ENCODE measurements around the gene ROR1.
"Not testable (repeated sequence)": the region's sequence is repeated elsewhere in the genome, so short reads cannot be mapped to it uniquely, and the experiment has no call there.

ROR1 gene

GRCh38 chr1:63812071-63812700 lies 38.4 kb downstream of the ROR1 start:
- DNase-seq: no peak
- intact Hi-C loops (cut with DNase I): no loop called here

GRCh38 chr1:63813829-63814277 lies 40.0 kb downstream of the ROR1 start:
- intact Hi-C loops (cut with DNase I): no loop called here
- peak in 3 of 42 donors; percentile 12 to 38 (median 14) for DNase-seq

- DNase-seq: not testable (repeated sequence)
Observed at GRCh38 chr1:63816217-63816815, 42.5 kb downstream of the ROR1 start.

GRCh38 chr1:63817152-63817667 lies 43.4 kb downstream of the ROR1 start:
- DNase-seq: no peak
- intact Hi-C loops (cut with DNase I): no loop called here

More at GRCh38 chr1:63816217-63816815, 42.5 kb downstream of the ROR1 start:
- intact Hi-C loops (cut with DNase I): not testable (repeated sequence)

- DNase-seq: no peak
- intact Hi-C loops (cut with DNase I): no loop called here
Observed at GRCh38 chr1:63817700-63818099, 43.9 kb downstream of the ROR1 start.

- no peak for DNase-seq
- intact Hi-C loops (cut with DNase I): no loop called here
Observed at GRCh38 chr1:63818567-63819325, 44.9 kb downstream of the ROR1 start.

- intact Hi-C loops (cut with DNase I): no loop called here
- DNase-seq: no peak
Observed at GRCh38 chr1:63819795-63820194, 46.0 kb downstream of the ROR1 start.

- no peak for DNase-seq
- intact Hi-C loops (cut with DNase I): no loop called here
Observed at GRCh38 chr1:63821091-63822005, 47.5 kb downstream of the ROR1 start.

- intact Hi-C loops (cut with DNase I): no loop called here
Observed at GRCh38 chr1:63822540-63822939, 48.7 kb downstream of the ROR1 start.

GRCh38 chr1:63824451-63824850 lies 50.6 kb downstream of the ROR1 start:
- intact Hi-C loops (cut with DNase I): no loop called here
- DNase-seq: no peak

More at GRCh38 chr1:63822540-63822939, 48.7 kb downstream of the ROR1 start:
- no peak for DNase-seq

- intact Hi-C loops (cut with DNase I): no loop called here
- no peak for DNase-seq
Observed at GRCh38 chr1:63825111-63825510, 51.3 kb downstream of the ROR1 start.

- intact Hi-C loops (cut with DNase I); DNase-seq: not testable (repeated sequence)
Observed at GRCh38 chr1:63826246-63826861, 52.5 kb downstream of the ROR1 start.

GRCh38 chr1:63827411-63828321 lies 53.8 kb downstream of the ROR1 start:
- DNase-seq: no peak
- intact Hi-C loops (cut with DNase I): no loop called here

GRCh38 chr1:63828322-63829044 lies 54.7 kb downstream of the ROR1 start:
- intact Hi-C loops (cut with DNase I): no loop called here
- DNase-seq: no peak

GRCh38 chr1:63829349-63830327 lies 55.8 kb downstream of the ROR1 start:
- no peak for DNase-seq
- intact Hi-C loops (cut with DNase I): no loop called here

GRCh38 chr1:63831409-63831808 lies 57.6 kb downstream of the ROR1 start:
- no peak for DNase-seq
- intact Hi-C loops (cut with DNase I): no loop called here

All from head of caudate nucleus (tissue), 42 donors.